Measurements from ENCODE around the gene MGP.

DNA sequence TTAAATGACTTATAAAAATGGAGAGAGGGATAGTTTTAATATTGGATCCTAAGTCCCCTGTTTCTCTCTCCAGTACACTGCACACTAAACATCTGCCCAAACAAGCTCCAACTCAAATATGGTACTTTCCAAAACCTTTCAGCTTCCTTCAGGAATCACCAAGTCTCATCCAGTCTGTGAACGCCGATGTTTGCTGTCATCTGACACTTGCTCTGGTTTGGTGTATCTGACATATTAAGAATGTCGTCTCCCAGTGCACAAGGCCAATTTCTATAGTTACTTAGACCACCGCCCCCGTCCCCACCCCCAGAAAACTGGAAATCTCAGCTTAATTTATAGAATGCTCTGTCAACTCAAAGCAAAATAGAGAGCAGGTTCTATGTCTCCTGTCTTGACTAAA lies 5.0 kb upstream of the MGP start:
- TF ChIP-seq, protein P1, sequence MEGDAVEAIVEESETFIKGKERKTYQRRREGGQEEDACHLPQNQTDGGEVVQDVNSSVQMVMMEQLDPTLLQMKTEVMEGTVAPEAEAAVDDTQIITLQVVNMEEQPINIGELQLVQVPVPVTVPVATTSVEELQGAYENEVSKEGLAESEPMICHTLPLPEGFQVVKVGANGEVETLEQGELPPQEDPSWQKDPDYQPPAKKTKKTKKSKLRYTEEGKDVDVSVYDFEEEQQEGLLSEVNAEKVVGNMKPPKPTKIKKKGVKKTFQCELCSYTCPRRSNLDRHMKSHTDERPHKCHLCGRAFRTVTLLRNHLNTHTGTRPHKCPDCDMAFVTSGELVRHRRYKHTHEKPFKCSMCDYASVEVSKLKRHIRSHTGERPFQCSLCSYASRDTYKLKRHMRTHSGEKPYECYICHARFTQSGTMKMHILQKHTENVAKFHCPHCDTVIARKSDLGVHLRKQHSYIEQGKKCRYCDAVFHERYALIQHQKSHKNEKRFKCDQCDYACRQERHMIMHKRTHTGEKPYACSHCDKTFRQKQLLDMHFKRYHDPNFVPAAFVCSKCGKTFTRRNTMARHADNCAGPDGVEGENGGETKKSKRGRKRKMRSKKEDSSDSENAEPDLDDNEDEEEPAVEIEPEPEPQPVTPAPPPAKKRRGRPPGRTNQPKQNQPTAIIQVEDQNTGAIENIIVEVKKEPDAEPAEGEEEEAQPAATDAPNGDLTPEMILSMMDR (IDR thresholded peaks at IDR 0.05; ENCODE audit: low read depth, low read length), result no peak
- no peak for TF ChIP-seq POLR2A (IDR thresholded peaks at IDR 0.05; ENCODE audit: extremely low read depth, insufficient read length)
